ENCODE results near the gene RUNX1. TPM values are rescaled to one million over a fixed set of nuclear protein-coding genes. Genes with fewer than 3 reads are reported as not detected.

Gene RUNX1
- total RNA-seq, 1 experiment from 2014 or later = 55.2 TPM

- no TSS peak for BruUV-seq (replicated peaks)
- H2AFZ ChIP-seq (ENCODE audit: low read length) = no peak overlapping the region
- ATAC-seq = no peak
Observed at GRCh38 chr21:35096959-35097358, 47.9 kb upstream of the RUNX1 start.

DNA sequence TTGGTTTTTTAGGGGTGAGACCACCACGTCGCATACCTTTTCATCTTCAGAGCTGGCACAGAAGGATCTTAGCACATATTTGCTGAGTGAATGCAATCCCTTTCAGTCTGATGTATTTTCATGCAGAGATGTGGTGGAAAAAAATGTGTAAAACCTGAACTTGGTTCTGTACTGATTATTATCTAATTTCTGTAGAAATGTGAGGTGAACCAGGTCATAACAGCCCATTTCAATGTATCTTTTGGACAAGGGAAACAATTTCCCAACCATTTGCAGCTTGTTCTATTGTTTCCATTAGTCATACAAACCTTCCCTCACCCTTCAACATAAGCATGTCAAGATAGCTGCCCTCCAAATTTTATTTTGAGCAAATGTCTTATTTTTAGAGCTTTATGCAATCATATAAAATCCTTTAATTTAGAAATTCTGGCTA lies 46.8 kb upstream of the RUNX1 start:
- intact Hi-C loops (cut with micrococcal nuclease) = loop anchor here (2.0 kb wide), 1 partner anchor 27 kb away; no protein-coding TSS in a partner anchor
- CTCF ChIA-PET = no interaction called here
- BruUV-seq (replicated peaks) = no TSS peak

More at GRCh38 chr21:35096959-35097358, 47.9 kb upstream of the RUNX1 start:
- ChIA-PET POLR2A (ENCODE audit: unreplicated experiment) (no interaction called here), CTCF (no interaction called here)
- Histone ChIP-seq H3K79me2 (ENCODE audit: low read length) (no peaks in the 10 kb centered on the region), H3K36me3 (ENCODE audit: low read depth, low read length) (no peaks in the 10 kb centered on the region), H3F3A (ENCODE audit: low read length, unreplicated experiment) (no peaks in the 10 kb centered on the region), H3K9me2 (replicated peaks; ENCODE audit: low read length) (no peaks in the 10 kb centered on the region), H3K4me3 (ENCODE audit: low read length) (no peak overlapping the region), H3K9ac (ENCODE audit: low read length) (no peak overlapping the region), H4K20me1 (ENCODE audit: low read length) (no peaks in the 10 kb centered on the region), H3K4me2 (ENCODE audit: low read length) (no peak overlapping the region), H3K27me3 (ENCODE audit: low read length) (no peaks in the 10 kb centered on the region), H3K9me3 (ENCODE audit: low read length) (no peaks in the 10 kb centered on the region), H3K4me1 (ENCODE audit: insufficient read depth, low read length) (no peaks in the 10 kb centered on the region), H3K27ac (ENCODE audit: low read length) (no peak overlapping the region)
- no peak for DNase-seq
- intact Hi-C loops (cut with micrococcal nuclease) = loop anchor here (2.0 kb wide), 1 partner anchor 26 kb away; no protein-coding TSS in a partner anchor
- TF ChIP-seq, protein P1, sequence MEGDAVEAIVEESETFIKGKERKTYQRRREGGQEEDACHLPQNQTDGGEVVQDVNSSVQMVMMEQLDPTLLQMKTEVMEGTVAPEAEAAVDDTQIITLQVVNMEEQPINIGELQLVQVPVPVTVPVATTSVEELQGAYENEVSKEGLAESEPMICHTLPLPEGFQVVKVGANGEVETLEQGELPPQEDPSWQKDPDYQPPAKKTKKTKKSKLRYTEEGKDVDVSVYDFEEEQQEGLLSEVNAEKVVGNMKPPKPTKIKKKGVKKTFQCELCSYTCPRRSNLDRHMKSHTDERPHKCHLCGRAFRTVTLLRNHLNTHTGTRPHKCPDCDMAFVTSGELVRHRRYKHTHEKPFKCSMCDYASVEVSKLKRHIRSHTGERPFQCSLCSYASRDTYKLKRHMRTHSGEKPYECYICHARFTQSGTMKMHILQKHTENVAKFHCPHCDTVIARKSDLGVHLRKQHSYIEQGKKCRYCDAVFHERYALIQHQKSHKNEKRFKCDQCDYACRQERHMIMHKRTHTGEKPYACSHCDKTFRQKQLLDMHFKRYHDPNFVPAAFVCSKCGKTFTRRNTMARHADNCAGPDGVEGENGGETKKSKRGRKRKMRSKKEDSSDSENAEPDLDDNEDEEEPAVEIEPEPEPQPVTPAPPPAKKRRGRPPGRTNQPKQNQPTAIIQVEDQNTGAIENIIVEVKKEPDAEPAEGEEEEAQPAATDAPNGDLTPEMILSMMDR (conservative IDR thresholded peaks at IDR 0.05; ENCODE audit: low read depth, low read length) = no peak
- TF ChIP-seq EZH2 (IDR thresholded peaks at IDR 0.05; ENCODE audit: low read length, unreplicated experiment) = no peak
- TF ChIP-seq EZH2phosphoT487 (IDR thresholded peaks at IDR 0.05; ENCODE audit: borderline replicate concordance, low read length) = no peak

DNA sequence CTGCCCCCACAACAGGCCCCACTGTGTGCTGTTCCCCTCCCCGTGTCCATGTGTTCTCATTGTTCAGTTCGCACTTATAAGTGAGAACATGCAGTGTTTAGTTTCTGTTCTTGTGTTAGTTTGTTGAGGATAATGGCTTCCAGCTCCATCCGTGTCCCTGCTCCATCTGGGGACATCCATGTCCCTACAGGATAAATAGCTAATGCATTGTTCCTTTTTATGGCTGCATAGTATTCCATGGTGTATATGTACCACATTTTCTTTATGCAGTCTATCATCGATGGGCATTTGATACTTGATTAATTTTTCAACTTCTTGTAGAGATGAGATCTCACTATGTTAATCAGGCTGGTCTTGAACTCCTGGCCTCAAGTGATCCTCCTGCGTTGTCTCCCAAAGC lies 44.4 kb upstream of the RUNX1 start:
- Histone ChIP-seq H3K4me2 (ENCODE audit: low read length) (no peak overlapping the region), H2AFZ (ENCODE audit: low read length) (no peak overlapping the region), H4K20me1 (ENCODE audit: low read length) (no peaks in the 10 kb centered on the region), H3K79me2 (ENCODE audit: low read length) (no peaks in the 10 kb centered on the region), H3K9me3 (ENCODE audit: low read length) (no peaks in the 10 kb centered on the region), H3K27ac (ENCODE audit: low read length) (no peak overlapping the region), H3K9ac (ENCODE audit: low read length) (no peak overlapping the region), H3K4me3 (ENCODE audit: low read length) (no peak overlapping the region), H3K9me2 (replicated peaks; ENCODE audit: low read length) (no peaks in the 10 kb centered on the region), H3K36me3 (ENCODE audit: low read depth, low read length) (no peaks in the 10 kb centered on the region), H3F3A (ENCODE audit: low read length, unreplicated experiment) (no peaks in the 10 kb centered on the region), H3K27me3 (ENCODE audit: low read length) (no peaks in the 10 kb centered on the region), H3K4me1 (ENCODE audit: insufficient read depth, low read length) (peaks cover 4% of the 10 kb centered on the region)
- DNase-seq = no peak
- ChIA-PET CTCF (no interaction called here), POLR2A (ENCODE audit: unreplicated experiment) (interaction anchor here (0.6 kb wide), 1 partner anchor 46 kb away, joined by 30 read pairs; no protein-coding TSS in a partner anchor)
- TF ChIP-seq, protein P1 (conservative IDR thresholded peaks at IDR 0.05; ENCODE audit: low read depth, low read length) = no peak
- TF ChIP-seq EZH2 (IDR thresholded peaks at IDR 0.05; ENCODE audit: low read length, unreplicated experiment) = no peak
- TF ChIP-seq EZH2phosphoT487 (IDR thresholded peaks at IDR 0.05; ENCODE audit: borderline replicate concordance, low read length) = no peak
- no TSS peak for BruUV-seq (replicated peaks)
- ATAC-seq = no peak
- intact Hi-C loops (cut with micrococcal nuclease) = no loop called here

More for the DNA sequence above, 46.8 kb upstream of the RUNX1 start:
- H3K9me3 ChIP-seq (ENCODE audit: low read length) = no peaks in the 10 kb centered on the region
- no peak overlapping the region for H3K9ac ChIP-seq (ENCODE audit: low read length)
- H3K4me2 ChIP-seq (ENCODE audit: low read length) = no peak overlapping the region
- H3K36me3 ChIP-seq (ENCODE audit: low read depth, low read length) = no peaks in the 10 kb centered on the region
- no peaks in the 10 kb centered on the region for H3F3A ChIP-seq (ENCODE audit: low read length, unreplicated experiment)
- H3K27ac ChIP-seq (ENCODE audit: low read length) = no peak overlapping the region
- ATAC-seq = no peak
- no peaks in the 10 kb centered on the region for H3K79me2 ChIP-seq (ENCODE audit: low read length)
- POLR2A ChIA-PET (ENCODE audit: unreplicated experiment) = no interaction called here
- DNase-seq = no peak
- no peak overlapping the region for H3K4me3 ChIP-seq (ENCODE audit: low read length)
- H3K9me2 ChIP-seq (replicated peaks; ENCODE audit: low read length) = no peaks in the 10 kb centered on the region
- no peak overlapping the region for H2AFZ ChIP-seq (ENCODE audit: low read length)
- no peak for TF ChIP-seq EZH2phosphoT487 (IDR thresholded peaks at IDR 0.05; ENCODE audit: borderline replicate concordance, low read length)
- no peak for TF ChIP-seq EZH2 (IDR thresholded peaks at IDR 0.05; ENCODE audit: low read length, unreplicated experiment)
- TF ChIP-seq, protein P1 (conservative IDR thresholded peaks at IDR 0.05; ENCODE audit: low read depth, low read length) = no peak
- H3K27me3 ChIP-seq (ENCODE audit: low read length) = no peaks in the 10 kb centered on the region
- no peaks in the 10 kb centered on the region for H4K20me1 ChIP-seq (ENCODE audit: low read length)
- no peaks in the 10 kb centered on the region for H3K4me1 ChIP-seq (ENCODE audit: insufficient read depth, low read length)
